ENCODE results near the gene LRRC59.

- no peak for TF ChIP-seq EZH2phosphoT487 (IDR thresholded peaks at IDR 0.05; ENCODE audit: borderline replicate concordance)
- TF ChIP-seq CTCF (IDR thresholded peaks at IDR 0.05 in 2 of 3, conservative IDR thresholded peaks at IDR 0.05 in 1 of 3; ENCODE audit: borderline replicate concordance in 1 of 3, insufficient read depth in 1 of 3, low read depth in 2 of 3, low read length in 2 of 3) = no peak
- TF ChIP-seq TCF7L2 (IDR thresholded peaks at IDR 0.05; ENCODE audit: borderline replicate concordance, extremely low read depth, insufficient read depth, insufficient read length) = no peak
- TF ChIP-seq REST (IDR thresholded peaks at IDR 0.05; ENCODE audit: low read depth) = no peak
- no peak for TF ChIP-seq POLR2AphosphoS5 (IDR thresholded peaks at IDR 0.05; ENCODE audit: low read depth, low read length)
- TF ChIP-seq YY1 (IDR thresholded peaks at IDR 0.05; ENCODE audit: extremely low read depth, insufficient replicate concordance, low read depth, low read length) = no peak
- TF ChIP-seq POLR2A (IDR thresholded peaks at IDR 0.05; ENCODE audit: borderline replicate concordance, extremely low read depth, insufficient read depth, insufficient read length) = no peak
- TF ChIP-seq FOSL1 (IDR thresholded peaks at IDR 0.05; ENCODE audit: low read depth) = no peak
- no peak for TF ChIP-seq EZH2 (IDR thresholded peaks at IDR 0.05)
- TF ChIP-seq SIN3A (IDR thresholded peaks at IDR 0.05; ENCODE audit: low read depth) = no peak
These were observed 58.7 kb downstream of the LRRC59 start for GRCh38 chr17:50338645-50339044.
